ENCODE results near the gene EIF2B4.
"Not testable (repeated sequence)": the region's sequence is repeated elsewhere in the genome, so short reads cannot be mapped to it uniquely, and the experiment has no call there.

EIF2B4 gene

GRCh38 chr2:27353762-27354596, 16.2 kb downstream of the EIF2B4 start:
- Histone ChIP-seq H4K91ac (ENCODE audit: low read length) (no peak overlapping the region), H2AK5ac (ENCODE audit: low read length, severe bottlenecking) (no peak overlapping the region), H3K9me3 (ENCODE audit: control insufficient read depth, low read length) (no peaks in the 10 kb centered on the region), H2AFZ (ENCODE audit: low read depth, low read length) (no peak overlapping the region), H4K8ac (ENCODE audit: low read length) (no peak overlapping the region), H3K23ac (ENCODE audit: low read length in 2 of 2) (no peak overlapping the region), H3K4me1 (ENCODE audit: control insufficient read depth, insufficient read depth, low read depth, low read length) (peaks cover 10% of the 10 kb centered on the region), H3K4ac (ENCODE audit: low read depth in 1 of 2, low read length in 2 of 2) (no peak overlapping the region), H2BK120ac (ENCODE audit: low read depth, low read length) (no peak overlapping the region), H3K18ac (ENCODE audit: low read depth in 1 of 2, low read length in 2 of 2) (no peak overlapping the region), H3K4me2 (ENCODE audit: low read length, poor library complexity, severe bottlenecking) (no peak overlapping the region), H3K79me1 (replicated peaks; ENCODE audit: low read length, poor library complexity, severe bottlenecking) (peaks cover 5% of the 10 kb centered on the region), H3K27me3 (ENCODE audit: control insufficient read depth in 1 of 2, insufficient read depth in 1 of 2, low read length in 2 of 2) (no peaks in the 10 kb centered on the region), H3K14ac (ENCODE audit: low read length in 2 of 2) (no peak overlapping the region), H2BK15ac (ENCODE audit: low read depth, poor library complexity, severe bottlenecking) (no peak overlapping the region), H2BK12ac (ENCODE audit: low read length in 2 of 2) (peak overlapping the region in 1 of 2 experiments; percentile 6), H3K36me3 (ENCODE audit: control insufficient read depth in 1 of 2, insufficient read depth in 2 of 2, low read depth in 1 of 2, low read length in 2 of 2) (peaks cover 0 to 4% of the 10 kb centered on the region in 2 experiments), H2BK5ac (ENCODE audit: low read depth, low read length, poor library complexity, severe bottlenecking) (no peak overlapping the region), H3K27ac (ENCODE audit: low read length, poor library complexity, severe bottlenecking) (no peak overlapping the region), H3K4me3 (ENCODE audit: insufficient read depth in 1 of 2, low read depth in 1 of 2, low read length in 2 of 2) (peak overlapping the region in 1 of 2 experiments; percentile 99), H3K9ac (ENCODE audit: low read length) (peak overlapping the region; percentile 74)
- peak; percentile 77 for DNase-seq
- 90% methylated on average over 5 of the region's 7 CpGs for WGBS

DNA sequence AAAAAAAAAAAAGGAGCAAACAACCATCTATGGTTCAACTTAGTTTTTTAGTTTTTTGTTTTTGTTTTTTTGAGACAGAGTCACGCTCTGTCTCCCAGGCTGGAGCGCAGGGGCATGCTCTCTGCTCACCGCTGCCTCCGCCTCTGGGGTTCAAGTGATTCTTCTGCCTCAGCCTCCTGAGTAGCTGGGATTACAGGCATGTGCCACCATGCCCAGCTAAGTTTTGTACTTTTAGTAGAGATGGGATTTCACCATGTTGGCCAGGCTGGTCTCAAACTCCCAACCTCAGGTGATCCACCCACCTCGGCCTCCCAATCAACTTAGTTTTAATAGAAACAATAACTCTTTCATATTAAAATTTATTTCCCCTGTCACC, 16.8 kb downstream of the EIF2B4 start:
- H2BK5ac ChIP-seq (ENCODE audit: low read depth, low read length, poor library complexity, severe bottlenecking); DNase-seq; H3K79me1 ChIP-seq (replicated peaks; ENCODE audit: low read length, poor library complexity, severe bottlenecking); H3K14ac ChIP-seq (ENCODE audit: low read length in 2 of 2); H3K9me3 ChIP-seq (ENCODE audit: control insufficient read depth, low read length); H3K4me2 ChIP-seq (ENCODE audit: low read length, poor library complexity, severe bottlenecking); H2AK5ac ChIP-seq (ENCODE audit: low read length, severe bottlenecking); H2BK12ac ChIP-seq (ENCODE audit: low read length in 2 of 2); H4K8ac ChIP-seq (ENCODE audit: low read length); H3K23ac ChIP-seq (ENCODE audit: low read length in 2 of 2); H2BK120ac ChIP-seq (ENCODE audit: low read depth, low read length); H3K4ac ChIP-seq (ENCODE audit: low read depth in 1 of 2, low read length in 2 of 2); H4K91ac ChIP-seq (ENCODE audit: low read length); H3K27me3 ChIP-seq (ENCODE audit: control insufficient read depth in 1 of 2, insufficient read depth in 1 of 2, low read length in 2 of 2); H3K36me3 ChIP-seq (ENCODE audit: control insufficient read depth in 1 of 2, insufficient read depth in 2 of 2, low read depth in 1 of 2, low read length in 2 of 2); H2BK15ac ChIP-seq (ENCODE audit: low read depth, poor library complexity, severe bottlenecking); H2AFZ ChIP-seq (ENCODE audit: low read depth, low read length); H3K27ac ChIP-seq (ENCODE audit: low read length, poor library complexity, severe bottlenecking); H3K4me3 ChIP-seq (ENCODE audit: insufficient read depth in 1 of 2, low read depth in 1 of 2, low read length in 2 of 2); H3K18ac ChIP-seq (ENCODE audit: low read depth in 1 of 2, low read length in 2 of 2): not testable (repeated sequence)
- Histone ChIP-seq H3K9ac (ENCODE audit: low read length) (peak overlapping the region; percentile 74), H3K4me1 (ENCODE audit: control insufficient read depth, insufficient read depth, low read depth, low read length) (peaks cover 10% of the 10 kb centered on the region)
- 98% methylated on average over 5 of the region's 5 CpGs for WGBS

DNA sequence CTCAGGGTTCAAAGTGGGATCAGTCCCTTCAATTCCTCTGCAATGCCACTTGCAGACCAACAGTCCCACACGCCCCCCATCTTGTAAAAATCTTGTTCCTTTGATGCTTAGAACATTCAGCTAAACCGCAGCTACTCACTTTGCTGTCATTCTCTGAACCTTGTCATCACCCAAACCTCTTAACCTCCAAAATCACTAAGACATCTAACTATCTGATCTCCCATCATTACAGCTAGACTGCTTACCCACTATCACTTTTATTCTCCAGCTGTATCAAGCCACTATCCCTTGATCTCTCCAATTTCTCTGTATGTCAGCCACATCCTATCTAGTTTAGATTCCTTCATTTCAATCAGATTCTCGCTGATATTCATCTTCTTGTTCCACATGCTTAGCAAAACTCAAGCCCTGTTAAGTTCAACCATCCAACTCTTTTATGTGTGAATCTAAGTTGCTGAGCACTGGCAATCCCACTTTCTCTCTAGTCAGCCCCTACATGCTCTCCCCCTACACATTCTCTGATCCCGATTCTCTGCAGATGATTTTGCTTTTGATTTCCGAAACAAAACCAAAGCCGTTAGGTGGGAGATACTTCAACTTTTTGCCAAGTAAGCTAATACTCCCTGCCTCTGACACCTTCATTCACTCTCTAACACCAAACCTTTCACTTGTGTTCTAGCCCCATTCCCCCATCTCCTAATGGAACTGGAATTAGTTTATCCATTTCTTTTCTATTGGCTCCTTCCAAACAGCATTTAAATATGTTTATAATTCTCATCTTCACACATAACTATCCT, 18.1 kb downstream of the EIF2B4 start:
- Histone ChIP-seq H2BK15ac (ENCODE audit: low read depth, poor library complexity, severe bottlenecking) (no peak overlapping the region), H2BK5ac (ENCODE audit: low read depth, low read length, poor library complexity, severe bottlenecking) (no peak overlapping the region), H3K36me3 (ENCODE audit: control insufficient read depth in 1 of 2, insufficient read depth in 2 of 2, low read depth in 1 of 2, low read length in 2 of 2) (peaks cover 2 to 4% of the 10 kb centered on the region in 2 experiments), H3K27ac (ENCODE audit: low read length, poor library complexity, severe bottlenecking) (no peak overlapping the region), H3K4me1 (ENCODE audit: control insufficient read depth, insufficient read depth, low read depth, low read length) (peaks cover 7% of the 10 kb centered on the region), H3K18ac (ENCODE audit: low read depth in 1 of 2, low read length in 2 of 2) (no peak overlapping the region), H3K4me2 (ENCODE audit: low read length, poor library complexity, severe bottlenecking) (no peak overlapping the region), H3K4ac (ENCODE audit: low read depth in 1 of 2, low read length in 2 of 2) (no peak overlapping the region), H3K4me3 (ENCODE audit: insufficient read depth in 1 of 2, low read depth in 1 of 2, low read length in 2 of 2) (no peak overlapping the region), H3K27me3 (ENCODE audit: control insufficient read depth in 1 of 2, insufficient read depth in 1 of 2, low read length in 2 of 2) (no peaks in the 10 kb centered on the region), H4K91ac (ENCODE audit: low read length) (no peak overlapping the region), H2AFZ (ENCODE audit: low read depth, low read length) (no peak overlapping the region), H4K8ac (ENCODE audit: low read length) (no peak overlapping the region), H2BK12ac (ENCODE audit: low read length in 2 of 2) (no peak overlapping the region), H3K23ac (ENCODE audit: low read length in 2 of 2) (no peak overlapping the region), H2BK120ac (ENCODE audit: low read depth, low read length) (no peak overlapping the region), H3K79me1 (replicated peaks; ENCODE audit: low read length, poor library complexity, severe bottlenecking) (peaks cover 7% of the 10 kb centered on the region), H3K14ac (ENCODE audit: low read length in 2 of 2) (no peak overlapping the region), H2AK5ac (ENCODE audit: low read length, severe bottlenecking) (no peak overlapping the region), H3K9me3 (ENCODE audit: control insufficient read depth, low read length) (no peaks in the 10 kb centered on the region), H3K9ac (ENCODE audit: low read length) (no peak overlapping the region)
- 94% methylated on average over 6 of the region's 6 CpGs for WGBS
- DNase-seq: no peak

- 96% methylated on average over 7 of the region's 7 CpGs for WGBS
- Histone ChIP-seq H3K27ac (ENCODE audit: low read length, poor library complexity, severe bottlenecking) (no peak overlapping the region), H2BK12ac (ENCODE audit: low read length in 2 of 2) (no peak overlapping the region), H3K9ac (ENCODE audit: low read length) (no peak overlapping the region), H3K79me1 (replicated peaks; ENCODE audit: low read length, poor library complexity, severe bottlenecking) (peaks cover 14% of the 10 kb centered on the region), H3K9me3 (ENCODE audit: control insufficient read depth, low read length) (no peaks in the 10 kb centered on the region), H3K4me3 (ENCODE audit: insufficient read depth in 1 of 2, low read depth in 1 of 2, low read length in 2 of 2) (no peak overlapping the region), H3K36me3 (ENCODE audit: control insufficient read depth in 1 of 2, insufficient read depth in 2 of 2, low read depth in 1 of 2, low read length in 2 of 2) (peaks cover 2 to 4% of the 10 kb centered on the region in 2 experiments), H2AK5ac (ENCODE audit: low read length, severe bottlenecking) (no peak overlapping the region), H2BK120ac (ENCODE audit: low read depth, low read length) (no peak overlapping the region), H3K14ac (ENCODE audit: low read length in 2 of 2) (no peak overlapping the region), H4K8ac (ENCODE audit: low read length) (no peak overlapping the region), H4K91ac (ENCODE audit: low read length) (no peak overlapping the region), H2BK15ac (ENCODE audit: low read depth, poor library complexity, severe bottlenecking) (no peak overlapping the region), H3K4me2 (ENCODE audit: low read length, poor library complexity, severe bottlenecking) (no peak overlapping the region), H3K4me1 (ENCODE audit: control insufficient read depth, insufficient read depth, low read depth, low read length) (peaks cover 7% of the 10 kb centered on the region), H3K27me3 (ENCODE audit: control insufficient read depth in 1 of 2, insufficient read depth in 1 of 2, low read length in 2 of 2) (no peaks in the 10 kb centered on the region), H3K18ac (ENCODE audit: low read depth in 1 of 2, low read length in 2 of 2) (no peak overlapping the region), H2BK5ac (ENCODE audit: low read depth, low read length, poor library complexity, severe bottlenecking) (no peak overlapping the region), H3K23ac (ENCODE audit: low read length in 2 of 2) (no peak overlapping the region), H3K4ac (ENCODE audit: low read depth in 1 of 2, low read length in 2 of 2) (no peak overlapping the region), H2AFZ (ENCODE audit: low read depth, low read length) (no peak overlapping the region)
- no peak for DNase-seq
Observed at GRCh38 chr2:27350106-27350693, 19.9 kb downstream of the EIF2B4 start.
